ENCODE data around the gene BRF1.

- TF ChIP-seq POLR2AphosphoS5 (IDR thresholded peaks at IDR 0.05; ENCODE audit: borderline replicate concordance, low read depth, low read length), result no peak
- TF ChIP-seq EZH2 (IDR thresholded peaks at IDR 0.05), result no peak
Measured at GRCh38 chr14:105326891-105327694, 26.3 kb upstream of the BRF1 start.

All from SK-N-MC (cell line).